MM.1S (cell line): ENCODE results near the gene ZHX3.

Experiments
- DNase-seq: peaks from one replicate; pipeline ENCODE4 v3.0.0-alpha.2; 2015
- H2AFZ ChIP-seq: fragments of 300-600 bp; sonication (generic); 2 replicates; pipeline ENCODE4 v1.6.0; 2016; ENCODE audit warnings: antibody characterized with exemption, low read length
- H3F3A ChIP-seq: fragments of 300-600 bp; sonication (generic); 2 replicates; pipeline ENCODE4 v1.6.1; 2016; ENCODE audit warnings: mild to moderate bottlenecking, antibody characterized with exemption, low read length, moderate library complexity, mixed read lengths; ENCODE audit not compliant: insufficient read depth
- H3K27ac ChIP-seq: fragments of 300-600 bp; sonication (generic); 2 replicates; pipeline ENCODE4 v1.5.1; 2016; ENCODE audit warnings: mild to moderate bottlenecking, low read length
- H3K27me3 ChIP-seq: fragments of 300-600 bp; sonication (generic); replicated peaks from 2 replicates; pipeline ENCODE4 v1.6.0; 2016; ENCODE audit warnings: low read length; ENCODE audit not compliant: insufficient read depth
- H3K36me3 ChIP-seq: fragments of 300-600 bp; sonication (generic); replicated peaks from 2 replicates; pipeline ENCODE4 v1.6.1; 2016; ENCODE audit warnings: mild to moderate bottlenecking, low read length, mixed read lengths; ENCODE audit not compliant: insufficient read depth
- H3K4me1 ChIP-seq: fragments of 300-600 bp; sonication (generic); 2 replicates; pipeline ENCODE4 v1.6.1; 2016; ENCODE audit warnings: low read length, mixed read lengths
- H3K4me2 ChIP-seq: fragments of 300-600 bp; sonication (generic); 2 replicates; pipeline ENCODE4 v1.6.0; 2016; ENCODE audit warnings: low read depth, low read length
- H3K4me3 ChIP-seq: fragments of 300-600 bp; sonication (generic); 2 replicates; pipeline ENCODE4 v1.5.1; 2016; ENCODE audit warnings: low read length, mixed read lengths
- H3K79me2 ChIP-seq: fragments of 300-600 bp; sonication (generic); 2 replicates; pipeline ENCODE4 v1.6.1; 2016; ENCODE audit warnings: mixed run types, low read length, mixed read lengths
- H3K9ac ChIP-seq: fragments of 300-600 bp; sonication (generic); 2 replicates; pipeline ENCODE4 v1.6.1; 2016; ENCODE audit warnings: low read length, mixed read lengths
- H3K9me2 ChIP-seq: fragments of 300-600 bp; sonication (generic); replicated peaks from 2 replicates; pipeline ENCODE4 v1.6.1; 2016; ENCODE audit warnings: mild to moderate bottlenecking, low read length, mixed read lengths; ENCODE audit not compliant: insufficient read depth
- H3K9me3 ChIP-seq: fragments of 300-600 bp; sonication (generic); replicated peaks from 2 replicates; pipeline ENCODE4 v1.6.1; 2016; ENCODE audit warnings: mild to moderate bottlenecking, low read length, mixed read lengths; ENCODE audit not compliant: insufficient read depth
- H4K20me1 ChIP-seq: fragments of 300-600 bp; sonication (generic); 2 replicates; pipeline ENCODE4 v1.6.1; 2016; ENCODE audit warnings: mild to moderate bottlenecking, low read length, moderate library complexity, mixed read lengths; ENCODE audit not compliant: insufficient read depth
- CTCF ChIP-seq: fragments of 300-600 bp; sonication (generic); IDR thresholded peaks from 2 replicates; pipeline ENCODE4 v1.5.1; 2016; ENCODE audit warnings: antibody characterized with exemption, low read length, mixed read lengths
- EZH2 ChIP-seq: fragments of 300-600 bp; sonication (generic); optimal IDR thresholded peaks from 2 replicates; pipeline ENCODE3; 2017; ENCODE audit warnings: low read depth, mild to moderate bottlenecking, antibody characterized with exemption, low read length, mixed read lengths
- EZH2phosphoT487 ChIP-seq: fragments of 300-600 bp; sonication (generic); IDR thresholded peaks from 2 replicates; pipeline ENCODE4 v1.6.1; 2018; ENCODE audit warnings: antibody characterized with exemption, low read length

ZHX3 gene

DNA sequence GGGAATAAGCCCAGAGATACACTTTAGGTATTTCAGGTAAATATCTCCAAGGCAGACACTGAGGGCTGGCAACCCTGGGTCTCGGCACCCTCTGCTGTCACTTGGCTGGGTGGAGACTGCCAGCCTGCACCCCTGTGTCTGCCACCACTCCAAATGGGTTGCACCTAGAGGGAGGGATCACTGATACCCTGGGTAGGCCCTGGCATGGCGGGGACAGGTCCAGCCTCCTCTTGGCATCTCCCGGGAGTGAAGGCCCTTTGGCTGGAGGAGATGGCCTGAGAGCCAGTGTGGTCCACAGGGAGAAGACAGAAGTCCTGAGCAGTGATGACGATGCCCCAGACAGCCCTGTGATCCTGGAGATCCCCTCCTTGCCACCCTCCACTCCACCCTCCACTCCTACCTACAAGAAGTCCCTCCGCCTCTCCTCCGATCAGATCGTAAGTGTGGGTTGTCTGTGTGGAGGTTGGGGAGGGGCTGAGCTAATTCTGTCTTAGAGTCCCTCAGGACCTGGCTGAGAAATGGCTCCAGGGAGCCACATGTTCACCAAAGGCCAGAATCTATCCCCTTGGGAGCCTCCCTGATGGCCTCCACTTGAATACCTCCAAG, 38.2 kb upstream of the ZHX3 start:
- H3K9me2 ChIP-seq, result no peaks in the 10 kb centered on the region
- H3K9me3 ChIP-seq, result no peaks in the 10 kb centered on the region
- no peaks in the 10 kb centered on the region for H3K36me3 ChIP-seq
- H3K9ac ChIP-seq, result no peak overlapping the region
- no peak overlapping the region for H3K4me2 ChIP-seq
- H3K79me2 ChIP-seq, result no peaks in the 10 kb centered on the region
- H3K4me3 ChIP-seq, result no peak overlapping the region
- DNase-seq, result no peak
- TF ChIP-seq EZH2 (no peak), EZH2phosphoT487 (no peak), CTCF (no peak)
- H4K20me1 ChIP-seq, result no peaks in the 10 kb centered on the region
- no peaks in the 10 kb centered on the region for H3K27me3 ChIP-seq
- no peaks in the 10 kb centered on the region for H3K4me1 ChIP-seq
- no peaks in the 10 kb centered on the region for H3F3A ChIP-seq
- no peak overlapping the region for H3K27ac ChIP-seq
- no peak overlapping the region for H2AFZ ChIP-seq

GRCh38 chr20:41355192-41355591, 37.7 kb upstream of the ZHX3 start:
- Histone ChIP-seq H3K4me3 (no peak overlapping the region), H3K4me1 (no peaks in the 10 kb centered on the region), H3K27ac (no peak overlapping the region), H3K9me2 (no peaks in the 10 kb centered on the region), H3K79me2 (no peaks in the 10 kb centered on the region), H3F3A (no peaks in the 10 kb centered on the region), H3K9me3 (no peaks in the 10 kb centered on the region), H3K36me3 (no peaks in the 10 kb centered on the region), H4K20me1 (no peaks in the 10 kb centered on the region), H3K4me2 (no peak overlapping the region), H2AFZ (no peak overlapping the region), H3K27me3 (no peaks in the 10 kb centered on the region), H3K9ac (no peak overlapping the region)
- DNase-seq, result no peak
- no peak for TF ChIP-seq CTCF
- no peak for TF ChIP-seq EZH2
- TF ChIP-seq EZH2phosphoT487, result no peak

DNA sequence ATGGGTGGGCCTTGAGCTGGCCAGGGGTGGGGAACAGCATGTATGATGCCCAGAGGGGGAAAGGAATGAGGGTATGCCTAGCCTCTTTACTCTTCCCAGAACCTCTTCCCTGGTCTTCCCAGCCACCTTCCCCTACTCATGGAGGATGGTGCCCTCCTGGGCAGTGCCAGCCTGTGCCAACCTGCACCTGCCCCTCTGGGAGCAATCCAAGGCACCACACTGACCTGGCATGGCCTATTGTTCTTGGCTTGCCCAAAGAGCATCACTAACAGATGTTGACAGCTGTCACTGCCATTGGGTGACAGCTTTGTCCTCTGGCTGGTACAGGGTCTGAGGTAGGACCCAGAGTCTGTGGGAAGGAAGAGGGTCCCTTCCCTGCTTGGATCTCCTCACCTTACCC, 36.0 kb upstream of the ZHX3 start:
- no peaks in the 10 kb centered on the region for H4K20me1 ChIP-seq
- no peak overlapping the region for H3K4me2 ChIP-seq
- TF ChIP-seq EZH2phosphoT487, result no peak
- TF ChIP-seq EZH2, result no peak
- no peak for TF ChIP-seq CTCF
- no peaks in the 10 kb centered on the region for H3K4me1 ChIP-seq
- H3K36me3 ChIP-seq, result no peaks in the 10 kb centered on the region
- H3K9me2 ChIP-seq, result no peaks in the 10 kb centered on the region
- H3K27me3 ChIP-seq, result no peaks in the 10 kb centered on the region
- H3K79me2 ChIP-seq, result no peaks in the 10 kb centered on the region
- H3K4me3 ChIP-seq, result no peak overlapping the region
- H3K27ac ChIP-seq, result no peak overlapping the region
- H3K9ac ChIP-seq, result no peak overlapping the region
- no peaks in the 10 kb centered on the region for H3F3A ChIP-seq
- H3K9me3 ChIP-seq, result no peaks in the 10 kb centered on the region
- no peak for DNase-seq
- H2AFZ ChIP-seq, result no peak overlapping the region
